ENCODE results near the gene SPRY4.

Gene SPRY4

DNA sequence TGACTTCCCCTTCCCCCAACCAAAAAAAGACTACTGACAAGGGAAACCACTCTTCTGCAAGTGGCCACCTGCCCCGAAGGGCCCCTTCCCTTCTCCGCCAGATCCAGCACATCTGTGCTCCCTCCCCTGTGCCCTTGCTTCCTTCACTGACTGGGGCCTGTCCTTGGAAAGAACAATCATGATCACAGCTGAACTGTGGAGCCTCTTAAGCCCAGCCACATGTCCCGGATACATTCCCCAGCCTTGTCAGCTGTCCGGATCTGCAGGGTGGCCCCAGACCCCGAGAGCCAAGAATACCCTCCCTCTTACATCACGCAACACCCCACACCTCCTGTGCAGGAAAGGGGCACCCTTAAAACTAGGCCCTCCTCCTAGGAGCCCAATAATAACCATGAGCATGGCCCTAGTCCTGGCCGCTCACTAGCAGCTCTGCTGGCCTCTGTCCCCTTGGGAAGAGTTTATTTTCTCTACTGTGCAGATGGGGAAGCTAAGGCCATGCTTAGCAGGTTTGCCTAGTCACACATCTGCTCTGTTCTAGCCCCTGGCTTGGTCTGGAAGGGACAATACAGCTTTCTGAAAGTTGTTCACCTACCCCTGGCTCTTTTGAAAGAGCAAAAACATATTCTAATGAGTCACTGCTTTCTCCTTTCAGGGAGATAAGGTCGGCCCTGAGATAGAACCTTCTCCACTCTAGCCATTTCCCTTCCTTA, 3.8 kb downstream of the SPRY4 start:
- DNase-seq (ENCODE audit: low spot score): no peak
- TF ChIP-seq, protein P1, sequence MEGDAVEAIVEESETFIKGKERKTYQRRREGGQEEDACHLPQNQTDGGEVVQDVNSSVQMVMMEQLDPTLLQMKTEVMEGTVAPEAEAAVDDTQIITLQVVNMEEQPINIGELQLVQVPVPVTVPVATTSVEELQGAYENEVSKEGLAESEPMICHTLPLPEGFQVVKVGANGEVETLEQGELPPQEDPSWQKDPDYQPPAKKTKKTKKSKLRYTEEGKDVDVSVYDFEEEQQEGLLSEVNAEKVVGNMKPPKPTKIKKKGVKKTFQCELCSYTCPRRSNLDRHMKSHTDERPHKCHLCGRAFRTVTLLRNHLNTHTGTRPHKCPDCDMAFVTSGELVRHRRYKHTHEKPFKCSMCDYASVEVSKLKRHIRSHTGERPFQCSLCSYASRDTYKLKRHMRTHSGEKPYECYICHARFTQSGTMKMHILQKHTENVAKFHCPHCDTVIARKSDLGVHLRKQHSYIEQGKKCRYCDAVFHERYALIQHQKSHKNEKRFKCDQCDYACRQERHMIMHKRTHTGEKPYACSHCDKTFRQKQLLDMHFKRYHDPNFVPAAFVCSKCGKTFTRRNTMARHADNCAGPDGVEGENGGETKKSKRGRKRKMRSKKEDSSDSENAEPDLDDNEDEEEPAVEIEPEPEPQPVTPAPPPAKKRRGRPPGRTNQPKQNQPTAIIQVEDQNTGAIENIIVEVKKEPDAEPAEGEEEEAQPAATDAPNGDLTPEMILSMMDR (IDR thresholded peaks at IDR 0.05; ENCODE audit: borderline replicate concordance, control extremely low read depth, extremely low read depth, insufficient read depth, missing control alignments): no peak
- in situ Hi-C loops (cut with MboI; ENCODE audit: low sequenced_read_pairs, unreplicated experiment): no loop called here

DNA sequence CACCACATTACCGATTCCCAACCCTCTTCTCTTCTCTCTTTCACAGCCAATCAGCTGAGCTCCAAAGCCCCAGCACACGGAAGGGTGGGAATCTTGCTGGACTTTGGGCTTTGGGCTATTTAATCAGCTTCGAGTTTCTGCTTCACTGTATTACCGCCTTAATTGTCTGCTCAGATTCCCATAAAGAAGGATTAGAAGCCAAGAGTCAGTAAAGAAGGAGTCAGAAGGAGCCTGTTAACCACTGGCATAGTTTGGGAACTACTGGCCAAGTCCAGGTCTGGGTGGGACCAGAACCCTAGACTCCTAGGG, 4.4 kb downstream of the SPRY4 start:
- TF ChIP-seq, protein P1 (IDR thresholded peaks at IDR 0.05; ENCODE audit: borderline replicate concordance, control extremely low read depth, extremely low read depth, insufficient read depth, missing control alignments): no peak
- in situ Hi-C loops (cut with MboI; ENCODE audit: low sequenced_read_pairs, unreplicated experiment): no loop called here

GRCh38 chr5:142319560-142320429, 5.0 kb downstream of the SPRY4 start:
- in situ Hi-C loops (cut with MboI; ENCODE audit: low sequenced_read_pairs, unreplicated experiment): no loop called here
- DNase-seq (ENCODE audit: low spot score): no peak
- TF ChIP-seq, protein P1 (IDR thresholded peaks at IDR 0.05; ENCODE audit: borderline replicate concordance, control extremely low read depth, extremely low read depth, insufficient read depth, missing control alignments): no peak

More for the DNA sequence above, 4.4 kb downstream of the SPRY4 start:
- no peak for DNase-seq (ENCODE audit: low spot score)

GRCh38 chr5:142319105-142319504, 5.7 kb downstream of the SPRY4 start:
- TF ChIP-seq, protein P1 (IDR thresholded peaks at IDR 0.05; ENCODE audit: borderline replicate concordance, control extremely low read depth, extremely low read depth, insufficient read depth, missing control alignments): no peak
- in situ Hi-C loops (cut with MboI; ENCODE audit: low sequenced_read_pairs, unreplicated experiment): no loop called here
- no peak for DNase-seq (ENCODE audit: low spot score)

DNA sequence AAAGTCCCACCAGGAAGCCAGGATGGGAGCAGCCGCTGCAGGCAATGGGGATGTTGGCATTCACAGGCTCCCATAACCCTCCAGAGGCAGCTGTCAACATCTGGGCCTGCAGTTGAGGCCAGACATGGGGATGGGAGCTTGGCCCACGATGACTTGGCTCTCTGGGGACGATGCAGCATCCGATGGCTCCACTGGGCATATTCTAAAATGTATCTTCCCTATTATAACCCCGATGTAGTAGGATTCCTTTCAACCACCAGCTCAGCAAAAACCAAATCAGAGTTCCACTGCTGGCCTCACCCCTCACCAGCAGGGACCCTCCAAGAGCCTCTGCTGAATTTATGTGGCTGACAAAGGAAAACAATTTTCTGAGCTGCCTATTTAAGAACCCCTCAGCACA, 7.1 kb downstream of the SPRY4 start:
- in situ Hi-C loops (cut with MboI; ENCODE audit: low sequenced_read_pairs, unreplicated experiment): no loop called here
- TF ChIP-seq, protein P1 (IDR thresholded peaks at IDR 0.05; ENCODE audit: borderline replicate concordance, control extremely low read depth, extremely low read depth, insufficient read depth, missing control alignments): no peak
- DNase-seq (ENCODE audit: low spot score): no peak

GRCh38 chr5:142317173-142317572, 7.6 kb downstream of the SPRY4 start:
- DNase-seq (ENCODE audit: low spot score): no peak
- TF ChIP-seq, protein P1 (IDR thresholded peaks at IDR 0.05; ENCODE audit: borderline replicate concordance, control extremely low read depth, extremely low read depth, insufficient read depth, missing control alignments): no peak
- in situ Hi-C loops (cut with MboI; ENCODE audit: low sequenced_read_pairs, unreplicated experiment): no loop called here
